Measurements from ENCODE around the gene RUNX1. TPM values are rescaled to one million over a fixed set of nuclear protein-coding genes. Genes with fewer than 3 reads are reported as not detected.

Gene RUNX1
- total RNA-seq, 1 donor from 2014 or later, result 18.7 TPM

GRCh38 chr21:35044770-35045541 lies 4.1 kb downstream of the RUNX1 start:
- Mint-ChIP-seq H3K27me3 (ENCODE audit: unreplicated experiment) (peaks cover 6% of the 10 kb centered on the region), H3K36me3 (ENCODE audit: low read depth, unreplicated experiment) (no peaks in the 10 kb centered on the region), H3K27ac (ENCODE audit: unreplicated experiment) (no peak overlapping the region), H3K4me1 (ENCODE audit: unreplicated experiment) (peaks cover 38% of the 10 kb centered on the region), H3K9me3 (ENCODE audit: unreplicated experiment) (no peaks in the 10 kb centered on the region), H3K4me3 (ENCODE audit: unreplicated experiment) (no peak overlapping the region)
- no peak for DNase-seq (ENCODE audit: low spot score)
- TF ChIP-seq, protein P1, sequence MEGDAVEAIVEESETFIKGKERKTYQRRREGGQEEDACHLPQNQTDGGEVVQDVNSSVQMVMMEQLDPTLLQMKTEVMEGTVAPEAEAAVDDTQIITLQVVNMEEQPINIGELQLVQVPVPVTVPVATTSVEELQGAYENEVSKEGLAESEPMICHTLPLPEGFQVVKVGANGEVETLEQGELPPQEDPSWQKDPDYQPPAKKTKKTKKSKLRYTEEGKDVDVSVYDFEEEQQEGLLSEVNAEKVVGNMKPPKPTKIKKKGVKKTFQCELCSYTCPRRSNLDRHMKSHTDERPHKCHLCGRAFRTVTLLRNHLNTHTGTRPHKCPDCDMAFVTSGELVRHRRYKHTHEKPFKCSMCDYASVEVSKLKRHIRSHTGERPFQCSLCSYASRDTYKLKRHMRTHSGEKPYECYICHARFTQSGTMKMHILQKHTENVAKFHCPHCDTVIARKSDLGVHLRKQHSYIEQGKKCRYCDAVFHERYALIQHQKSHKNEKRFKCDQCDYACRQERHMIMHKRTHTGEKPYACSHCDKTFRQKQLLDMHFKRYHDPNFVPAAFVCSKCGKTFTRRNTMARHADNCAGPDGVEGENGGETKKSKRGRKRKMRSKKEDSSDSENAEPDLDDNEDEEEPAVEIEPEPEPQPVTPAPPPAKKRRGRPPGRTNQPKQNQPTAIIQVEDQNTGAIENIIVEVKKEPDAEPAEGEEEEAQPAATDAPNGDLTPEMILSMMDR (IDR thresholded peaks at IDR 0.05; ENCODE audit: unreplicated experiment), result no peak

GRCh38 chr21:35044128-35044527 lies 5.0 kb downstream of the RUNX1 start:
- TF ChIP-seq, protein P1 (IDR thresholded peaks at IDR 0.05; ENCODE audit: unreplicated experiment), result no peak
- Mint-ChIP-seq H3K27ac (ENCODE audit: unreplicated experiment) (peak overlapping the region; percentile 38), H3K27me3 (ENCODE audit: unreplicated experiment) (peaks cover 6% of the 10 kb centered on the region), H3K36me3 (ENCODE audit: low read depth, unreplicated experiment) (no peaks in the 10 kb centered on the region), H3K4me3 (ENCODE audit: unreplicated experiment) (no peak overlapping the region), H3K4me1 (ENCODE audit: unreplicated experiment) (peaks cover 32% of the 10 kb centered on the region), H3K9me3 (ENCODE audit: unreplicated experiment) (no peaks in the 10 kb centered on the region)
- DNase-seq (ENCODE audit: low spot score), result no peak

GRCh38 chr21:35043549-35043948 lies 5.6 kb downstream of the RUNX1 start:
- DNase-seq (ENCODE audit: low spot score), result no peak
- Mint-ChIP-seq H3K4me3 (ENCODE audit: unreplicated experiment) (no peak overlapping the region), H3K4me1 (ENCODE audit: unreplicated experiment) (peaks cover 30% of the 10 kb centered on the region), H3K9me3 (ENCODE audit: unreplicated experiment) (no peaks in the 10 kb centered on the region), H3K36me3 (ENCODE audit: low read depth, unreplicated experiment) (no peaks in the 10 kb centered on the region), H3K27me3 (ENCODE audit: unreplicated experiment) (peaks cover 6% of the 10 kb centered on the region), H3K27ac (ENCODE audit: unreplicated experiment) (no peak overlapping the region)
- TF ChIP-seq, protein P1 (IDR thresholded peaks at IDR 0.05; ENCODE audit: unreplicated experiment), result no peak

DNA sequence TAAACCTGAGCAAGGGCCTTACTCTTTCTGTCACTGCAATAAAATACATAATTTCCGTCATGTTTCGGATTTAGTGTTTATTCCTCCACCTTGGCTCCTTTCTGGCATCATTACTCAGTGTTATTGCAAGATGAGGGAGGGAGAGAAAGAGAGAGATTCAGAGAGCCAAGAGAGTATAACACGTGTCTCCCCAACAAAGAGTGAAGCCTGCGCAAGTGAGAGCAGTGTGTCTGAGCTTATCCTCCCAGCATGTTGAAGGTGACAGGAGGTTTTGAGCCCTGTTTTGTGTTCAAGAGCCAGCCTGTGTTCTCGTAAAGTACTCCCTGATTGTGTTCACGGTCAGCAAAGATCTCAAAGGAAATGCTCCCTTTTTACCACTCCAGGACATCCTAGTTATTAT lies 6.3 kb downstream of the RUNX1 start:
- peaks cover 23% of the 10 kb centered on the region for H3K4me1 Mint-ChIP-seq (ENCODE audit: unreplicated experiment)
- H3K27ac Mint-ChIP-seq (ENCODE audit: unreplicated experiment), result no peak overlapping the region
- no peak for DNase-seq (ENCODE audit: low spot score)
- H3K36me3 Mint-ChIP-seq (ENCODE audit: low read depth, unreplicated experiment), result no peaks in the 10 kb centered on the region
- no peaks in the 10 kb centered on the region for H3K9me3 Mint-ChIP-seq (ENCODE audit: unreplicated experiment)
- H3K4me3 Mint-ChIP-seq (ENCODE audit: unreplicated experiment), result no peak overlapping the region
- peaks cover 9% of the 10 kb centered on the region for H3K27me3 Mint-ChIP-seq (ENCODE audit: unreplicated experiment)
- TF ChIP-seq, protein P1 (IDR thresholded peaks at IDR 0.05; ENCODE audit: unreplicated experiment), result no peak

GRCh38 chr21:35041881-35042280 lies 7.2 kb downstream of the RUNX1 start:
- Mint-ChIP-seq H3K4me3 (ENCODE audit: unreplicated experiment) (no peak overlapping the region), H3K4me1 (ENCODE audit: unreplicated experiment) (peaks cover 13% of the 10 kb centered on the region), H3K9me3 (ENCODE audit: unreplicated experiment) (no peaks in the 10 kb centered on the region), H3K27me3 (ENCODE audit: unreplicated experiment) (peaks cover 7% of the 10 kb centered on the region), H3K36me3 (ENCODE audit: low read depth, unreplicated experiment) (no peaks in the 10 kb centered on the region), H3K27ac (ENCODE audit: unreplicated experiment) (no peak overlapping the region)
- DNase-seq (ENCODE audit: low spot score), result no peak
- TF ChIP-seq, protein P1 (IDR thresholded peaks at IDR 0.05; ENCODE audit: unreplicated experiment), result no peak
